GM19438 (cell line): ENCODE data around the gene LIN9.

Experiments
- ATAC-seq: cut with Tn5 transposase; IDR thresholded peaks from one replicate; pipeline ENCODE4 v1.9.1; 2021; ENCODE audit warnings: low read depth; ENCODE audit not compliant: unreplicated experiment

The LIN9 gene

DNA sequence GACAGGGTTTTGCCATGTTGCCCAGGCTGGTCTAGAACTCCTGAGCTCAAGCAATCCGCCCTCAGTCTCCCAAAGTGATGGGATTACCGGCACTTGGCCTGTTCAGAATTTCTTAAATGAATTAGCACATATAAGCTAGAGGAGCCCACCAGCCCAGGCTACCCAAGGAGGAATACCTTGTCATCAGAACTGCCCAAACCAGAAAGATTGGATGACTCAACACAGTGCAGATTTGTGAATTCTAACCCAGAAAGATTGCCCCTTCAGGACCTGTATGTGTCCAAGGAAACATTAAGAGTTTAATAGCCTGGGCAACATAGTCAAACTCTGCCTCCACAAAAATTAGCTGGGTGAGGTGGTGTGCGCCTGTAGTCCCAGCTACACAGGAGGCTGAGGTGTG, 14.0 kb upstream of the LIN9 start:
- ATAC-seq = no peak

DNA sequence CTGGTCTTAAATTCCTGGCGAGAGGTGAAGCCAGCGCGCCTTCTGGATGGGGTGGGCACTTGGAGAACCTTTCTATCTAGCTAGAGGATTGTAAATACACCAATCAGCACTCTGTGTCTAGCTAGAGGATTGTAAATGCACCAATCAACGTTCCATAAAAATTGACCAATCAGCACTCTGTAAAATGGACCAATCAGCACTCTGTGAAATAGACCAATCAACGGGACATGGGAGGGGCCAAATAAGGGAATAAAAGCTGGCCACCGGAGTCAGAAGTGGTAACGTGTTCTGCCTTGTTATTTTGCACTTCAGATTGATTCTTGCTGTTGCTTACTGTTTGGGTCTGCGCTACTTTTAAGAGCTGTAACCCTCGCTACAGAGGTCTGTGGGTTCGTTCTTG, 12.0 kb upstream of the LIN9 start:
- no peak for ATAC-seq

DNA sequence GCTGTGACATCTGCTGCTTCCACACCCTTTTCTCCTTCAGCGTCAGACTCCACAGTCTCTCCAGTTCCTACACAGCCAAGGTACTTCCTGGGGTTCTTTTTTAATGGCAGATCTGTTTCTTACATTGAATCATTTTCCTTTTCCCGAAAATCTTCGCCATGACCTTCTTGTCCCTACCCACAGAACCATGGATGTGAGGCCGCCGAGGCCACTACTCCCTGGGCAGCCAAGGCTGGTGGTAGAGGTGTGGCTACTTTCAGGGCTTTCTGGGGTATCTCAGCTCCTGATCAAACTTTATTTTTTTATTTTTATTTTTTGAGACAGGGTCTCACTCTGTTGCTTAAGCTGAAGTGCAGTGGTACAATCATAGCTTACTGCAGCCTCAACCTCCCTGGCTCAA, 9.5 kb upstream of the LIN9 start:
- ATAC-seq = no peak

DNA sequence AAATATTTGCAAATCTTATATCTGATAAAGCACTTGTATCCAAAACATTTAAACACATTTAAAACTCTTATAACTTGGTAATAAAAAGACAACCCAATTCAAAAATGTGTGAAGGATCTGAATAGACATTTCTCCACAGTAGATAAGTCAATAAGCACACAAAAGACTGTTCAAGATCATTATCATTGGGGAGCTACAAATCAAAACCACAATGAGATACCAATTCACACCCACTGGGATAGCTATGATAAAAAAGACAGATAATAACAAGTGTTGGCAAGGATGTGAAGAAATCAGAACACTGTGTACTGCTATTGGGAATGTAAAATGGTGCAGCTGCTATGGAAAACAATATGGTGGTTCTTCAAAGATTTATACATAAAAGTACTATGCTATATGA, 5.1 kb upstream of the LIN9 start:
- no peak for ATAC-seq

DNA sequence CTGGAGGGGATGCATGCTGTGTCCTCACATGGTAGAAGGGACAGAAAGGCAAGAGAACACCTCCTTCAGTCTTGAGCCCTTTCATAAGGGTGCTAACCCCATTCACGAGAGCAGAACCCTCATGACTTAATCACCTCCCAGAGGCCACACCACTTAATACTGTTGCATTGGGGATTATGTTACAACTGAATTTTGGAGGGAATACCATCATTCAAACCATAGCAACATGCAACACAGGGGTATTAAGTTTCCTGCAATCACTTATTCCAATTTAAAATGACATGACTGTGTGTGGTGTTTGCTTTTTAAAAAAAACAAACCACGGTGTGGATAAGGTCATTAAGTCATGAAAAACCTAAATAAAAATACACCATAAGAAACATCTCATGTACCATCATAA, 3.1 kb upstream of the LIN9 start:
- no peak for ATAC-seq

DNA sequence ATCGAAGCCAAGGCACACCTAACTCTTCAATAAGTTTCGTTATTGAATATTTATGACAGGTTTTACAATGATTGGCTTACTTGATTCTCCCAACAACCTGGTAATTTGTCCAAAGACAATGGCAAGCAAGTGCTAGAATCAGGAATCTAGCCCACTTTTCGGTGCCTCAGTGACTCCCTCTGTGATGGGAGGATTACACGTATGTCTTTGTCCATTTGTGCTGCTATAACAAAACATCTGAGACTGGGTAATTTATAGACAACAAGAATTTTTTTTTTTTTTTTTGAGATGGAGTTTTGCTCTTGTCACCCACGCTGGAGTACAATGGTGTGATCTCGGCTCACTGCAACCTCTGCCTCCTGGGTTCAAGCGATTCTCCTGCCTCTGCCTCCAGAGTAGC, 2.4 kb upstream of the LIN9 start:
- ATAC-seq = no peak

DNA sequence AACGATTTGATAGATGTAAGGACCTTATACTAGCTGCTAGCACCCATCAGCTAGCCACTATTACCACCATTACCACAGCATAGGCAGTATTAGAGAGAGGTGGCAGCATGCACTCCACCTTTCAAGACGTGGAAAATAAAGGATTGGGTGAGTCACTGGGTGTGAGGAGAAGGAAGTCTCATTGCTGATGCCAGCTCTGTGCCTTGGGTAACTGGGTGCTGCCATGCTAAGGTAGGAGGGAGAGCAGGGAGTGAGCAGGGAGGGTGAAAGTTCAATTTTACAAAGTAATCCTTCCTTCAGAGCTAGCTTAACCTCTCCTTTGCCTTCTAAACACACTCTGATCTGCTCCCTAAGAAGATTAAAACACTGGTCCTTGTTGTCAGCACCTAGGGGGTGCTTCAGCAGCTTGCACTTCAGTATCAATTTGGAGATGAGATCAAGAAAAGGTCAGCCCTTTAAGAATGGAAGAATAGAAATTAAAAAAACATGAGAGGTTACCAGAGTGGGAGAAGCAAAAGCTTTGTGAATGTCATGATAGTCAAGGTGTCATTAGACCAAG, 1.8 kb upstream of the LIN9 start:
- no peak for ATAC-seq

DNA sequence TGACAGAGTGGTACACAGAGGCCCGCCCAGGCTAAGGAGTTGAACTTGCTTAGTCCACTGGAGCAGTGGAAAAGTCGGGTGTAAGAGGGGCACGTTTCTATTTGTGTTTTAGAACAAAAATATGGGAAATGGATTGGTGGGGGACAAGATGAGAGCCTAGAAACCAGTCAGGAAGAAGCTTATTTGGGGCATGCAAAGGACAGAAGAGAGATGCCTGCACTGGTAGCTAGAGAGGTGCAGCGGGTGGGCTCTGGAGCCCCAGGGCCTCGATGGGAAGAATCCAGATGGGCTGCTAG, 1.2 kb upstream of the LIN9 start:
- no peak for ATAC-seq

DNA sequence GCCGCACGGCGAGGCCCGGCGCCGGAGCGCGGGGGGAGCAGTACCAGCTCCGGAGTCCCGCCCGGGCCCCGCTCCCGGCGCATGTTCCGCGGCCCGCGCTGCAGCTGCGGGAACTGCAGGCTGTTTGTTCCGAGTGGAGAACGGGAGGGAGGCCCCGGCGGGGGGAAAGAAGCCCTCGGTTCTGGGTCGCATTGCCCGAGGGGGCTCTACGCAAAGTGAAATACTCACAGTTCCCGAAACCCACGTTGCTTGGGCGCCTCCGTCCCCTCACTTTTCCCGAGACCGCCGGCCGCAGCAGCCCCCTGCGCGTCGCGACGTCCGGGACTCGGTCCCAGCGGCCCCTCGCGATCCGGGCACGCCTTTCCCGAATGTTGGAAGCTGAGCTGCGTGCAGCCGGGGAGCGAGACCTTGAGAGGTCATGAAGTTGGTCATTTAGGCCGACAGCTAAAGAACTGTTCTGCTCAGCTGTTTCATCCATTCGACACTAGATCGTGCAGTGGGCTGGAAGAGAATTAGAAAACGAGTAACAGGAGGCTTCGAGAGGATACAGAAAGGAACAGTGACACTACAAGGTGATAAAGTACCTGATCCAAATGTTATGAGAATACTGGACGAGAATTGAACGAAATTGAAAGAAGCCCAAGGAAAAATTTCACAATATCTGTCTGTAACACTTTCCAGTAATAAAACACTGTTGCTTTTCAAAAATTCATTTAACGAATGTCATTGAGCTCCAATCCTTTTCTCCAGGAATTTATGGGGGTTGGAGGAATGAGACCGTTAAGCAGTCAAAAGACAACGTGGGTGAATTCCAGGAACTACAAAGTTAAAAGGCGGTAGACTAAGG, 657 bp upstream of the LIN9 start:
- no peak for ATAC-seq

DNA sequence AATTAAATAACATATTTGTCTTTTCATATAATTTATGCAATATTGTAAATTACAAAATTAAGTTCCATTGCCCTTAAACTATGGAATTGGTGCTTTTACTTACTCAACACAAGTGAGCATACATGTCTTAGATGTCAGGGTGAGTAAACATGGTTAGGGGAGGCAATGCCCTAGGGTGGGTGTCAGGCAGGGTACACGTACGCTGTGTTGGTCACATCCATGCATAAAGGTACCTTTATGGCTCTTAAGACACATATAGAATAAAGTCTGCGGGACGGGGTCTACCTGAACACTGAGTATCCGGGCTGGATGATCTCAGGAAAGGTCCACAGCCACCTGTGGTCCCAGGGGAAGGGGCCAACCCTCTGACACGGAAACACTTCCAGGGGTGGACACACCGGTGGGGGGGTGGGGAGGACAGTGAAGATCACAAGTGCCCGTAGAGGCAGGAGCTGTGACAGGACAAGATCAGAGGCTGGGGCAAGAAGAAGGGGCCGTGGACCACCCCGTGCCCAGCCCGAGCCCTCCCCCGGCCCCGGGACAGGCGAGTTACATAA, 720 bp downstream of the LIN9 start:
- ATAC-seq = peak; percentile 30

DNA sequence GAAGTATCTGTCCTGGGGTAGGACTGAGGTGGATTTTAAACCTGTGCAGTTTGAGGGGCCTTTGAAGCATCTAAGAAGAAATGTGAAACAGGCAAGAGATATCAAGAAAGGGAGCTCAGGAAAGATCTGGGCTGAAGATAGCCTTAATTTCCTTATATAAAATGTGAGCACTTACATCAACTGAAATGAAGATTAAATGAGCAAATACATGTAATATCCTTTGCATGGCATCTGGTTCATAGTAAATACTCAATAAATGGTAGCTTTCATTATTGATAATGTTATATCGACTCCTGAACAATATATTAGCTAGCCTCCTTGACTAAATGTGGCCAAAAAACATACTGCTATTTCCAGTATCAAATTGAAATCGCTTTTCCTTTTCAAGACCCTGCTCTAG, 2.5 kb downstream of the LIN9 start:
- ATAC-seq = no peak

DNA sequence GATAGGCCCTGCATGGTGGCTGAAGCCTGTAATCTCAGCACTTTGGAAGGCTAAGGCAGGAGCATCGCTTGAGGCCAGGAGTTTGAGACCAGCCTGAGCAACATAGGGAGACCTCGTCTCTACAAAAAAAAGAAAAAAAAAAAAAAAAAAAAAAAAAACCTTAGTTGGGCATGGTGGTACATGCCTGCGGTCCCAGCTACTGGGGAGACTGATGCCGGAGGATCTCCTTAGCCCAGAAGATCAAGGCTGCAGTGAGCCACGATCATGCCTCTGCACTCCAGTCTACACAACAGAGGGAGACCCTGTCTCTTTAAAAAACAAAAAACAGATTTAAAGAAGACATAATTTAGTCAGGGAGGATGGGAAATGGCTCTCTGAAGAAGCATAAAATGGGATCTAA, 3.8 kb downstream of the LIN9 start:
- ATAC-seq = no peak

DNA sequence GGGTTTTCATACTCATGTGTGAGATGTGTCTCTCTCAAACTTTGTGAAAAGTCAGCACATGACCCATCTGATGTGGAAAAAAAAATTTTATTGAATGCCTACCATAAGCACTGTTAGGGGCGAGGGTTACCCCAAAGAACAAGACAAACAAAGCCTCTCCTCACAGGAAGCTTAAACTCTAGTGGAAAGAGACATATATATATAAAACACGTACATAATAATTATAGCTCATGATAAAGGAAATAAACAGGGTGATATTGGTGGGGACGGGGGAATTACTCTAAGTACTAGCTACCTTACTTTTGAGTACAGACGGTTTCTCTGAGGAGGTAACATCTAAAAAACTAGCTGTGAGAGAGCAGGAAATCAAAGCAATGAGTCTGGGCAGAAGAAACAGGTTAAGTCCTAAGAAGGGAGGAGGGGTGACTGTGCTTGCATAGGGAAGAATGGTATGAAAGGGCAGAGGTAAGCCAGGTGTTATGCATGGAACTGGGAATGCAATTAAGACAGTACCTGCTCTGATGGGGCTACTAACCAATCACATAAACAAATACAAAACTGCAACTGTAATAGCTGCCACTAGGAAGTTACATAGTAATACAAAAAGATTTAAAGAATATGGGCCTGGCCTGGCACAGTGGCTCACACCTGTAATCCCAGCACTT, 4.5 kb downstream of the LIN9 start:
- no peak for ATAC-seq

DNA sequence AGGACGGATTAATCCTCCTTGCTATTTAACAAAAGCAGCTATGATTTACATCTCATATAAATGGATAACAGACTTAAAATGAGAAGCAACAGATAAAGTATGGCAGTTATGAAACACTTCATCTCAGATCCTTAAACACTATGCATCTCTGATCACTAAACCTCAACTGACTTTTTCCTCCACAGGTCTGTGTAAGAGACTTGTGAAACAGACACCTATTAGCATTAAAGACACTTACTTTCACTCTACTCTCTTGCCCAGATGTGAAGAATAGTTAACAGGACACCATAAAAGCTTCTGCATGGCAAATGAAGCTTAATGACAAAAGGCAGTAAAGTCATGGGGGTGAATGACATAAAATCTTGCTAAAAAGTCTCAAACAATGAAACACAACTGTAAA, 6.2 kb downstream of the LIN9 start:
- no peak for ATAC-seq

DNA sequence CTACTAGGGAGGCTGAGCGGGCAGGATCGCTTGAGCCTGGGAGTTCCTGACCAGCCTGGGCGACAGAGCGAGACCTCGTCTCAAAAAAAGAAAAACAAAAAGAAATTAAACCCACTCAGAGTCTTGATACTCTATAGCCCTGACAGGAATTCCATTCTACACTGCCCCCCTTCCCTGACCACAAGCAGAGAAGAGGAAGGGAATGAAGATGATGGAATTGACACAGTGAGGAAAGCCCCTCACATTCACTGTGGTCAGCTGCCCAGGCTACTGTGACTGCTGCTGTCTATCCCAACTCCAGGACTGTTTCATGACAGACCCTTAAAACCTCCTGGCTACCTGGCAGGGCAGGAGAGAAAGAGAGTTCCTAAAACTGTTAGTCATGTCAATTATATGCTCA, 12.1 kb downstream of the LIN9 start:
- no peak for ATAC-seq

DNA sequence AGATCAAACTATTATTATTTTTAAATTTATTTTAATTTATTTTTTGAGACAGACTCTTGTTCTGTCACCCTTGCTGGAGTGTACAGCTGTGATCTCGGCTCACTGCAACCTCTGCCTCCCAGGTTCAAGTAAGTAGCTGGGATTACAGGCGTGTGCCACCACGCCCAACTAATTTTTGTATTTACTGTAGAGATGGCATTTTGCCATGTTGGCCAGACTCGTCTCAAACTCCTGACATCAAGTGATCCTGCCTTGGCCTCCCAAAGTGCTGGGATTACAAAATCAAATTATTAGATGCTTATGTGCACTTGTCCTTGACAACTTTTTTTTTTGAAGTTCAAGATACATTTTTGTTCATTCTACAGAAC, 15.4 kb downstream of the LIN9 start:
- no peak for ATAC-seq

DNA sequence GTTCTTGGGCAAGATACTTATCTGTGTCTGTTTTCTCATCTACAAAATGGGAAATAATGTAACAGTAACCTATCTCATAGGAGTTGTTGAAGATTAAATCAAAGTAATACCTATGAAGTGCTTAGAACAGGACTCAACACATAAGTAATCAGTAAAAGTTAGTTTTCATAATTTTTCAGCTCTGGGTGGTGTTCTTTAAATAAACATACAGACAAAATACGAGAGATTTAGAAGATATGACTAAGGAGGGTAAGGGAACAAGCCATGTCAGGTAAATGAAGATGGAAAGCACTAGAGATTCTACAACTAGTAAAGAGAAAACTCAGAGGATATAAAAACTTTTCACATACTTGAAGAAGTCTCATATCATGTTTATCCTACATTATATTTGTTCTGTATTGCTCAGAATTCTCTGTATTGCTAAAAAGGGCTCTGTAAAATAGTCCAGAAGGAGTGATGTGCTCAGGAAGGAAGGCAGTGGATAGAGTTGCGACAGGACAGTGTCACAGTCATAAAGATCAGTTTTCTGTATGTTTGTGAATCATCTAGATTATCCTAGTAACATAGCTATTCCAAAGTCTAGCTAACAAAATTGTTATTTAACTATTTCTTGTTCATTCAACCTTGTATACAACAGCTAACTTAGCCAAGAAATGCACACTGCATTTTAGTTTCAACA, 16.0 kb downstream of the LIN9 start:
- ATAC-seq = no peak

DNA sequence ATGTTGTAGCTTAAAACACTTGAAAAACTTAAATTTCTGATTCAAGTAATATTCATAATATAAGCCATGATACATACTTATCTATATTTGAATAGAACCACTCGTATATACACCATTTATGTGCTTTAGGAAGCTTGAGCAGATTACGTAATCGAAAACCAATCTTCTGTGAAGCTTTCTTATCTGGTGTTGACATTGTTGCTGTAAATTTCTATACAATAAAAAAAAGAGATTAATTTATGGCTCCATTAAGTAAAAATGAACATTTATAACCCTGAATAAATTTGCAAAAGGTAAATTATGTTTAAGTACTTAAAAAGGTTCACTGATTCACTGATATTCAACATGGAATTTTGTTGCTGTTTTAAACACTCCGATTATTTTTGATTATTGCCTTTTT, 21.4 kb downstream of the LIN9 start:
- ATAC-seq = no peak

DNA sequence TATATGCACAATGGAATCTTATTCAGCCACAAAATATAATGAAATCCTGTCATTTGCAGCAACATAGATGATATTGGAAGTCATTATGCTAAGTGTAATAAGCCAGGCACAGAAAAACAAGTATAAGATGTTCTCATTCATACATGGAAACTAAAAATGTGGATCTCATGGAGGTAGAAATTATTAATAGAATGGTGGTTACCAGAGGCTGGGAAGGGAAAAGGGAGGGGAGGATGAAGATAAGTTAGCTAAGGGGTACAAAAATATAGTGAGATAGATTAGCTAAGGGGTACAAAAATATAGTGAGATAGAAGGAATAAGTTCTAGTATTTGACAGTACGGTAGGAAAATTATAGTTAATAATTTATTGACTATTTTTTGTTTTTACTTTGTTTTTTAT, 27.9 kb downstream of the LIN9 start:
- no peak for ATAC-seq

DNA sequence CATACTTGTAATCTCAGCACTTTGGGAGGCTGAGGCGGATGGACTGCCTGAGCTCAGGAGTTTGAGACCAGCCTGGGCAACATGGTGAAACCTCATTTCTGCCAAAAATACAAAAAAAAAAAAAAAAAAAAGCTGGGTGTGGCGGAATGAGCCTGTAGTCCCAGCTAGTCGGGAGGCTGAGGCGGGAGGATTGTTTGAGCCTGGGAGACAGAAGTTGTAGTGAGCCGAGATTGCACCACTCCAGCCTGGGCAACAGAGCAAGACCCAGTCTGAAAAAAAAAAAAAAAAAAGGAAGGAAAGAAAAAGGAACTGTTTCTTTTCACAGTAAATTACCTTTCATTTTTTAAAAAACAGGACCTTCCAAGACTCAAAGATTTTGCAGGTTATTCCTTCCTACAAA, 29.5 kb downstream of the LIN9 start:
- no peak for ATAC-seq

DNA sequence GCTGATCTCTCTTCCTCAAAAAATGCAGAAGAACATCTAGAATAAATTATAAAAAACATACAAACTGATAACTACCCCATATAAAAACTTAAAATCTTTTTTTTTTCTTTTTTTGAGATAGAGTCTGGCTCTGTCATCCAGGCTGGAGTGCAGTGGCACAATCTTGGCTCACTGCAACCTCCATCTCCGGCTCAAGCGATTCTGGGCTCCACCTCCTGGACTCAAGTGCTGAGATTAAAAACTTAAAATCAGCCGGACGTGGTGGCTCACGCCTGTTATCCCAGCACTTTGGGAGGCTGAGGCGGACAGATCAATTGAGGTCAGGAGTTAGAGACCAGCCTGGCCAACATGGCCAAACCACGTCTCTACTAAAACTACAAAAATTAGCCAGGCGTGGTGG, 31.1 kb downstream of the LIN9 start:
- ATAC-seq = no peak

DNA sequence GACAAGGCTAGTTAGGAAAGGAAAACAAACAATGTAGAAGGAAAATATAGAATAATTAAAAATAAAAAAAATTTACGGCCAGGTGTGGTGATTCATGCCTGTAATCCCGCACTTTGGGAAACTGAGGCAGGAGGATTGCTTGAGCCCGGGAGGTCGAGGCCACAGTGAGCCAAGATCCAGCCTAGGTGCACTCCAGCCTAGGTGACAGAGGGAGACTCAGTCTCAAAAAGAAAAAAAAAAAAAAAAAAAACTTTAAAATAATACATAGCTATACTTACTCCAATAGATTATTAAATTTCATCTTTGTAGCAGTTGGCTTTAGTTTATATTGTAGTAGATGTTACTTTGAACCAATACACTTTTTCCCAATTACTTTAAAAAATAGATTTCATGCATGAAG, 32.0 kb downstream of the LIN9 start:
- no peak for ATAC-seq
